D721Med (cell line): ENCODE measurements around the gene ST6GALNAC3.

Experiments
- DNase-seq: peaks from one replicate; pipeline ENCODE4 v3.0.0; 2011; ENCODE audit warnings: low spot score; ENCODE audit not compliant: insufficient read length
- FAIRE-seq: peaks from 2 replicates; lab custom pipeline; 2011; peaks lifted over from hg19 to GRCh38; lab: Jason Lieb, UNC
- TF ChIP-seq, protein P1 (sequence below): IDR thresholded peaks from 2 replicates; pipeline ENCODE4 v1.5.1; 2012; ENCODE audit warnings: mild to moderate bottlenecking, control low read depth; ENCODE audit not compliant: insufficient read depth; ENCODE audit errors: missing control alignments

The ST6GALNAC3 gene

DNA sequence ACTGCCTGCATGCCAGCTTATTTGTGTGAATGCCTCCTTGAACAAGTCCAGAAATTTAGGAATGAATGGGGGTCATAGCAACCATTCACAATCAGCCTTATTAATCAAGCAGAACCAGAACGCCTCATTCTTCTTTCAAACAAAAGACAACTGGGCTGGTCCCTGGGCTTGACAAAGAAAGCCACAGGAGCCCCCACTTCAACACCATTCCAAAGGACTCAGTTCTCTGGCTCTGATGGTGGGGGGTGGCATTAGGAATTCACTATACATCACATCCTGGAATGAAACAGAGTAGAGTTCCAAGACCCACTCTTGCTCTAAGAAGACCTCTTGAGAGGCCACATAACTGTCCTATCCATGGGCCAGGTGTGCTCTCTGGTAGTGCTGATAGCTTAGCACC, 606.1 kb downstream of the ST6GALNAC3 start:
- DNase-seq, result no peak
- no peak for FAIRE-seq
- TF ChIP-seq, protein P1, sequence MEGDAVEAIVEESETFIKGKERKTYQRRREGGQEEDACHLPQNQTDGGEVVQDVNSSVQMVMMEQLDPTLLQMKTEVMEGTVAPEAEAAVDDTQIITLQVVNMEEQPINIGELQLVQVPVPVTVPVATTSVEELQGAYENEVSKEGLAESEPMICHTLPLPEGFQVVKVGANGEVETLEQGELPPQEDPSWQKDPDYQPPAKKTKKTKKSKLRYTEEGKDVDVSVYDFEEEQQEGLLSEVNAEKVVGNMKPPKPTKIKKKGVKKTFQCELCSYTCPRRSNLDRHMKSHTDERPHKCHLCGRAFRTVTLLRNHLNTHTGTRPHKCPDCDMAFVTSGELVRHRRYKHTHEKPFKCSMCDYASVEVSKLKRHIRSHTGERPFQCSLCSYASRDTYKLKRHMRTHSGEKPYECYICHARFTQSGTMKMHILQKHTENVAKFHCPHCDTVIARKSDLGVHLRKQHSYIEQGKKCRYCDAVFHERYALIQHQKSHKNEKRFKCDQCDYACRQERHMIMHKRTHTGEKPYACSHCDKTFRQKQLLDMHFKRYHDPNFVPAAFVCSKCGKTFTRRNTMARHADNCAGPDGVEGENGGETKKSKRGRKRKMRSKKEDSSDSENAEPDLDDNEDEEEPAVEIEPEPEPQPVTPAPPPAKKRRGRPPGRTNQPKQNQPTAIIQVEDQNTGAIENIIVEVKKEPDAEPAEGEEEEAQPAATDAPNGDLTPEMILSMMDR, result no peak

DNA sequence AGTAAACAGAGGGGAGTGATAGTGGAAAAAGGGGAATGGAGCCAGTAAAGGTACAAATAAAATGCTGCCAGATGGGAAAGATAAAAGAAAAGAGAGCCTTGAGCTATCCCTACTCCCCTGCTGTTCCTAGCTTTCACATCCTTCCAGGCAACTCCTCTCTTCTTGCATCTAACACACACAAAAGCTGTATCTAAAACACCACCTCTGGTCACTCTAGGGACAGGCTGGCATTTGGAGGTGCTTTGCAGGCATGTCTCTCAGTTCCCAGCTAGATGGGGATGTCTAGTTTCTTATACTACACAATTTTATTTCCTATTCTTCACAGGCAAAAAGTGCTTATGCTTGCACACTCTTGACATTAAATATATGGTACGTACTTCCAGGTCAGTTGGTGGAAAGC, 607.6 kb downstream of the ST6GALNAC3 start:
- DNase-seq (no peak), FAIRE-seq (no peak)
- TF ChIP-seq, protein P1, result no peak
